Medulla oblongata (tissue), 1 donor: ENCODE measurements around the gene KCNQ4.

ENCODE experiments used
- DNase-seq: peaks from one replicate; pipeline ENCODE4 v3.0.0-alpha.2; 2015; ENCODE audit errors: extremely low spot score

Gene KCNQ4

DNA sequence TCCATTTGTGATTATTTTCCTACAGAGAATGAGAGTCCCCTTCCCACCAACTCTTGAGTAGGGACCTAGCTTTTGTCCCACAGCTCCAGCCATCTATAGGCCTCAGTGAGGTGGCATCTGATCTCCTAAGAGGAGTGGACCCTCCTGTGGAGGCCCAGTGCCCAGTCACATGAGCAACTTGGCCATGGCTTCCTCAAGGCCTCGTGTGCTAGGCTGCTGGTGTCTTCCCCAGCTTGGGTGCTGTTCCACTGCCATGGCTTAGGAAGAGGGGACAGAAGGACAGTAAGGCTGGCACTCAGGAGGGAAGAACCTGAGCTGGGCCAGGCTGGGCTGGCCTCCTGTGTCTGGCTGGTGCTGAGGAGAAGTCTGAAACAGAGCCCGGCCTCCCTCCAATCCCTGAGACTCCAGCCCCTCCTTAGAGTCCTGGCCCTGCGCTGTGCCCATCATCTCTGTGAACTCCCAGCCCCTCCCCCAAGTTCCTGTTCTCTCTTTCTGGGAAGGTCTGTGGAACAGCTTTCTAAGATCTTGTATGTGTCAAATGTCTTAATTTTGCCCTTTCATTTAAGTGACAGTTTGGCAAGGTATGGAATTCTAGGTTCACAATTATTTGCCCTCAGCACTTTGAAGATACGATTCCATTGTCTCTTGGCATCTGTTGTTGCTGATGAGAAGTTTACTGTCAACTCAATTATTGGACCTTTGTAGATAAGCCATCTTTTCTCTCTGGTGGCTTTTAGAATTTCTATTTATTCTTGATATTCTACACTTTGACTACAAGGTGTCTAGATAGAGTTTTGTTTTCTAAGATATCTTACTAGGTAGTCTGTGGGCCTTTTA is 7.1 kb upstream of the KCNQ4 start:
- no peak for DNase-seq

DNA sequence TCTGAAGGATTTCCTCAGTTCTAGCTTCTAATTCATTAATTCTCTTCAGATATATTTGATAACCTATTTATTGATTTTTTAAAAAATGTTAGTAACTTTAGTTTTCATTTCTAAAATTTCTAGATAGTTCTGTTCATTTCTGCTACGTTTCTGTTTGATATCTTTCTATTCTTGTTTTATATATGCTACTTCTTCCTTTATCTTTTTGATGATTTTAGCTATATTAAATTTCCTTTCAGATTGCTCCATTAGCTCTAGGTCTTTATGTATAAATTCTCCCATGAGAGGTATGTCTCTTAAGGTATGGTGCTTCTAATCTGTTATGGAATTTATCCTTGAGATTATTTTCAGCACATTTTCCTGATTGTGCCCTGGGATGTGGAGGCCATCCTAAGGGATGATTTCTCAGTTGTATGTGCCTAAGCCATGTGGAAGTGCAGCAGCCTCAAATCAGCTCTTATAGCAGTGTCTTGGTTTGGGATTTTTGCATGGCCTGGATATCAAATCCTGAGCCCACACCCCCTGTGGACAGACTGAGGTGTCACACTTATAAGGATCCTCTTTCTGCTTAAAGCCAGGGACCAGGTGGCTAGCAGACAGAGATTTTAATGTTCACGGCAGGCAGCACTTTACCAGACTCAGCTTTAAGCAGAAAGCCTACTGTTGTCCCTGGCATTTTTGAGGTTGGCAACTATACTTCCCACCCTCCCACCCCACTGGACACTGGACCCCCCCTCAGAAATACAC is 6.2 kb upstream of the KCNQ4 start:
- no peak for DNase-seq

DNA sequence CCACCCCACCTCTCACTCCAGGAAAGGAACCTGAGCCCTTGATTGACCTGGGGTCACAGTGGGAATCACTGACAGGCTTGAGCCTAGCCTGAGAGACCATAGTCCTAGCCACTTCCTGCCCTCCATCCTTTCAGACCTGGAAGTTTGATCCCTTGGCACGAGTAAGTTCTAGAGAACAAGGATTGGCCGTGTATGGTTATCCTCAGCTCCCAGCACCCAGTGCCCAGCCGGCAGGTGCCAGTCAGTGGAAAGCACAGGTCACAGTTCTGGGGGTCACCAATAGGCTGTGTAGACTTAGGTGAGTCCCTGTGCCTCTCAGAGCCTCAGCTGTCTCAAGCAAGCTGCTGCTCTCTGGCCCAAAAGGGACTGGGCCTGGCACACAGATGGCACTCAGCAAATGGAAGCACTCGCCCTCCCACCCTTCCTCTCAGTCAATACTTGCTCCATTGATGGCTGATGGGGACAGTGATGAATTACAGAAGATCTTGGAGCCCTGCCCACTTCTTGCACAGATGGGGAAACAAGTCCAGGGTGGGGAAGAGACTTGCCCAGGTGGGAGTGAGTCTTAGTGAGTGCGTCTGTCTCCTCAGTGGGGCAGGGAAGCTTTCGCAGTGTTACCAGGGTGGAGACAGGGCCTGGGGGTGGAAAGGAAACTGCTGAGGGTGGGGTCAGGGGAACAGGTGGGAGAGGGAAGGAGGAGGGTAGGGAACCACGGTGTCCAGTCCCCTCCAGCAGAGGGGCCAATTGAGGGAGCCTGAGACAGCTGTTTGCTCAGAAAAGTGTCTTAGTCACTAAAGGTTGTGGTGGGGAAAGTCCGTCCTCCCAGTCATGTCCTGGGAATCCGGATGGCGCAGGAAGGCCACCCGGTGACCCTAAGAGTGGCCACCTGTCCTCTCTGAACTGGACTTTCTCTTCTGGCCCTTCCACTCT is 2.6 kb upstream of the KCNQ4 start:
- no peak for DNase-seq

DNA sequence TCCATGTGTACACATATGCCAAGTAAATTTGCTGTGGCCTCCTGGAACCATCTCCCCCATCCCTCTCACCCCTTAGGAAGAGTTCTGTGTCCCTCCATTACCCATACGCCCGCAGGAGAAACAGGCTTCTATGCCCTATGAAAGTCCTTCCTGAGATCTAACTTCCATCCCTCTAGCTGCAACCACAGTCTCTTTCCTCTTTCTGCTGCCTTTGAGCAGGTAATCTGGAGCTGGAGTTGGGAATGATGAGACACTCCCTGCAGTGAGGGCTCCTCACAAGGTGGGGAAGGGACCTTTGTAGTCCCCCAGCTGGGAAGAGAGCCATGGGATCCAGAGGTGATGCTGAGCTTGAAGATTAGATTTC is 2.0 kb upstream of the KCNQ4 start:
- DNase-seq: no peak

DNA sequence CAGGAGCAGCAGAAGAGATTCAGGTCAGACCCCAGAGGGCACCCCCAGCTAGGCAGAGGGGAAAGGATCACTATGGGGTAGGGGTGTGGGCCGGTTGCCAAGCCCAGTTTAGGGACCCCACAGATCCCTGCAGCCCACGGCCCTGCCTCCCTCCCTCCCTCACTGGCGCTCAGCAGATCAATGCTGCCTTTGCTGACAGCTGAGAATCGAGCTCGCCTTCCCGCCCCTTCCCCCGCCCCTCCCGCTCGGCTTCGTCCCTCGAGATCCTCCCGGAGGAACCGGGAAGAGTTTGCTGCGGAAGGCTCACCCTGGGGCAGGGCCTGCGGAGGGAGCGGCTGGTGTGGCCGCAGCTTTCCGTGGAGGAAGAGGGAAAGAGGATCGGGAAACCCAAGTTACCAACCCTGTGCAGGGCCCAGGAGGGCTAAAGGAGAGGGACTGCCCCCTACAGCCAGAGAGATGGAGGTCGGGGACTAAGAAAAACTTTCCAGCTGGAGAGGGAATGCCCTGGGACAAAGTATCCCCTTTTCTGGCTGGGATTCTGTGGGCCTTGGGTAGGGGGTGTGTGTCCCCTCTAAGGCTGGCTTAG is 1.1 kb upstream of the KCNQ4 start:
- DNase-seq: no peak

DNA sequence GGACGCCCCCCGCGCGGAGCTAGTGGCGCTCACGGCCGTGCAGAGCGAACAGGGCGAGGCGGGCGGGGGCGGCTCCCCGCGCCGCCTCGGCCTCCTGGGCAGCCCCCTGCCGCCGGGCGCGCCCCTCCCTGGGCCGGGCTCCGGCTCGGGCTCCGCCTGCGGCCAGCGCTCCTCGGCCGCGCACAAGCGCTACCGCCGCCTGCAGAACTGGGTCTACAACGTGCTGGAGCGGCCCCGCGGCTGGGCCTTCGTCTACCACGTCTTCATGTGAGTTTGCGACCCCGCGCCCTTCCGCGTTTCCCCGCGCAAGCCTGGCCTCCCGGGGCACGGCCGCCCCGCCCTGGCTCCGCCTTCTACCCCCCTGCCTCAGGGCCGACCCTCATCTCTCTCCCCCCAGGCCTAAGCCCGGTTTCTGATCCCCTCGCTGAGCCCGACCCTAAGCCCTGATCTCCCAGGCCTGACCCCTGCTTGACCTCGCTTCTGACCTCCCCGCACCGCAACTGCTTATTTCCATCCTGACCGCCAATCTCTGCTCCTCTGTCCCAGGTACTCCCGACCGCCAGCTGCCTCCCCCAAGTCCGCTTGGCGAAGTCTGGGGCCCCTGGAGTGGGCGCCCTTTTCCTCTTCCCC is 669 bp downstream of the KCNQ4 start:
- no peak for DNase-seq

DNA sequence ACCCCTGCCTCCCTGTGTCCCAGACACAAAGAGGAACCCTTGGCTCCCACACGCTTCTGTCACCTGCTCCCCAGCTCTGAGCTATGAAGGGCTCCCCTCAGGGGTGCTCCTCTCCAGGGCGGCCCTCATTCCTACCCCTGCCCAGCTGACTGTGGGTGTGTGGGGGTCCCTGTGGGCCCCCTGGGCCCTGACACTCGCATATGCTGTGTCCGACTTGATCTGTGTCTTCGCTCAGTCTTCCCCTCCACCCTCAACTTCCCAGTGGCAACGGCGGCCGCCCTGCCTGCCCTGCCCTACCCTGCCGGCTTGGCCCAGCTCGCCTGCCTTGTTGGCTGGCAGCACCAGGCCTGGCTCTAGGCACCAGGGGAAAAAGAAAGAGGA is 1.2 kb downstream of the KCNQ4 start:
- DNase-seq: no peak

DNA sequence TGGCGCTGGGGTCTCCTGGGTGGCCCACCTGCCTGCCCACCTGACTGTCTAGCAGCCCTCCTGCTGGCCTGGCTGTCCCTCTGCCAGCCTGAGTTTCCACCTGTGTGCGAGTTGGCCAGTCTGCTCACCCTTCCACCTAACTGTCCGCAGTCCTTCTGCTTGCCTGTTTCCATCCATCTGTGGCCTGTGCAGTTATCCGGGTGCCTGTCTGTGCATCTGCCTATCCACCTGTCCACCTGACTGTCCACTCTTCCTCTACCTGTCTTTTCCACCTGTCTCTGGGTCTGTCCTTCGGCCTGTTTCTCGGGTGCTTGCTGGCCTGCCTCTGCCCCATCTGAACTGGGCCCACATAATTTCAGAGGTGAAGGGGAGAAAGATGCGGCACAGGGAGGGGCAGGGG is 1.9 kb downstream of the KCNQ4 start:
- DNase-seq: no peak

DNA sequence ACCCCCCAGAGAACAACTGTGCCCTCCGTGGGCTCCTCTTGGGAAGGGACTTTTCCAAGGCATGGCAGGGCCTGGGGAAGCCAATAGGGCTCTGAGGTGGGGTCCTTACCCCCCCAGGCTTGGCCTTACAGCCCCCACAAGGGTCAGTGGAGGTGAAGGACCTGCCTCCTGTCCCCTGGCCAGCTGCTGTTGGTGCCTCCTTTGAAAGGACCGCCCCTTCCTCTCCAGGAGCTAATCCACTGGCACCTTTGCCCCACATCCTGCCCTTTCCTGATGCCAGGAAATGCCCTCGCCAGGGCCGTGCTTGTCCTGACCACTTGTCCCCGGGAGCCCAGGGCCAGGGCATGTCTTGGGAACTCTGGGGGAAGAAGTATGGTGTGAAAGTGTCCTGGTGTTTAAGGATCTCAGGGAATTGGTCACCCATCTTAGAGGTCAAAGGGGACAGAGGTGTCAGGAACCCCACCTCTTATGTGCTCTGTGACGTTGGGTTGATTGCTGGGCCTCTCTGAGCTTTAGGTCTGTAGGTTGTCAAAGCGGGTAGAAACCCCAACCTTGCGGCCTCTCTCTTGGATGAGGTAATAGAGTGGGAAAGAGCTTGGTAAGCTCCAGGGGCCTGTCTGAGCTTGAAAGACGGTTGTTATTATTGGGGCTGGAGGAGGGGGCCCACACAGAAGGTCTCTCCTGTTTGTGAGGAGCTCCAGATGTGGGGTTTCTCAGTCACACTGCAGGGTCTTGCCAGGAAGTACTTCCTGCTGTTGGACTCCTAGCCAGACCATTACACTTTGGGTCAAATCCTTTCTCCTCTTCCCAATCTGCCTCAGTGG is 2.8 kb downstream of the KCNQ4 start:
- no peak for DNase-seq

DNA sequence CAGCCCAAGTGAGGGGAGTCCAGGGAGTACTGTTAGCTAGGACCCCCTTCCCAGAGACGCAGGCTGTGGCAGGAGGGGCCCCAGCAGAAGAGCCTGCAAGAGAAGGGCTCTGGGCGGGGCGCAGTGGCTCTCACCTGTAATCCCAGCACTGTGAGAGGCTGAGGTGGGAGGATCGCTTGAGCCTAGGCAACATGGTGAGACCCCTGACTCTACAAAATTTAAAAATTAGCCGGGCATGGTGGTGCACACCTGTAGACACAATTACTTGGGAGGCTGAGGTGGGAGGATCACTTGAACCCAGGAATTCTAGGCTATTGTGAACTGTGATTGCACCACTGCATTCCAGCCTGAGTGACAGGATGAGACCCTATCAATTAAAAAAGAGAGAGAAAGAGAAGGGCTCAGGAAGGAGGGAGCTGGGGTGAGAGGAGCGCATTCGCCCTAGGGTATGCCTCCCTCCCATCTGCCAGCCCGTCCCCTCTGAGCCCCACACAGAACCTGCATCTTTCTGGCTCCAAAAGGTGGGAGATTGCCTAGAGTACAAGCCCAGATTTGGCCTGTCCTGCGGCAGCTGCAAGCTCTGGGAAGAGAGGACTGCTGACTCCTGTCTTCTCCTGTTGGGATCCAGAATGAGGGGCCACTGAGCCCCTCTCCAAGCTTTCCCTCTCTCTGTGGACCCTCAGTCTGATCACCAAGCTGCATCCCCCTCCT is 3.6 kb downstream of the KCNQ4 start:
- DNase-seq: no peak

DNA sequence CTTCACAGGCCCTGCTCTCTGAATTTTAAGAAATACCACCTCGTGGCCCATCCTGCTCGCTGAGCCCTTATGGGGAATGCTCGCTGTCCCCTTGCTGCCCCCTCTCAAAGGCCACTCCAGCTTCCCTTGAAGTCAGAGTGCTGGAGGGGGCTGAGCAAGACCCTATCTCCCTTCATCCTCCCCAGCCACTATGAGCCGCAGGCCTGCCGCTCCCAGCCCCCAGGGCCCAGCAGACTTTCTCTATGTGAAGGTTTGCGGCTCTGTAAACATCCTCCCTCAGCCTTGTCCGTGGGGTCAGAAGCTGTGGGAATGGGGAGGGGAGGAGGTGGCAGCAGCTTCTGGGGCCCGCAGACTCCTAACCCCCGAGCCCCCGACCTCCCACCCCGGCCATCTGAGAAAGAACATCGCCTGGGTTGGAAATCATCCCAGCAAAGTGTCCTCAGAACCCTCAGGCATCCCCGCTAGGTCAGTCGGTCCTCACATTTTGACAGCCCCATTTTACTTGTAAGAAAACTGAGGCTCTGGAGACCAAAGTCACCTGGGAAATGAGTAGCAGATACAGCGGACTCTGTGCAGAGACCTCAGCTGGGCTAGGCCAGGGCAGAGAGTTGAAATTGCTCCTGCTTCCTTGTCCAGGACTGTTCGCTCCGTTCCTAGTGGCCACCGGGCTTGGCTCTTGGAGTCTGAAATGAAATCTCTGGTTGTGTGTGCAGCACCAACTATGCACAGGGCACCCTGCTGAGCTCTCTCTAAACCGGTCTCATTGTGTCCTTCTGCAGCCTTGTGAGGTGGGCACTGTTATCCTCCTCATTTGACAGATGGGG is 4.4 kb downstream of the KCNQ4 start:
- no peak for DNase-seq

DNA sequence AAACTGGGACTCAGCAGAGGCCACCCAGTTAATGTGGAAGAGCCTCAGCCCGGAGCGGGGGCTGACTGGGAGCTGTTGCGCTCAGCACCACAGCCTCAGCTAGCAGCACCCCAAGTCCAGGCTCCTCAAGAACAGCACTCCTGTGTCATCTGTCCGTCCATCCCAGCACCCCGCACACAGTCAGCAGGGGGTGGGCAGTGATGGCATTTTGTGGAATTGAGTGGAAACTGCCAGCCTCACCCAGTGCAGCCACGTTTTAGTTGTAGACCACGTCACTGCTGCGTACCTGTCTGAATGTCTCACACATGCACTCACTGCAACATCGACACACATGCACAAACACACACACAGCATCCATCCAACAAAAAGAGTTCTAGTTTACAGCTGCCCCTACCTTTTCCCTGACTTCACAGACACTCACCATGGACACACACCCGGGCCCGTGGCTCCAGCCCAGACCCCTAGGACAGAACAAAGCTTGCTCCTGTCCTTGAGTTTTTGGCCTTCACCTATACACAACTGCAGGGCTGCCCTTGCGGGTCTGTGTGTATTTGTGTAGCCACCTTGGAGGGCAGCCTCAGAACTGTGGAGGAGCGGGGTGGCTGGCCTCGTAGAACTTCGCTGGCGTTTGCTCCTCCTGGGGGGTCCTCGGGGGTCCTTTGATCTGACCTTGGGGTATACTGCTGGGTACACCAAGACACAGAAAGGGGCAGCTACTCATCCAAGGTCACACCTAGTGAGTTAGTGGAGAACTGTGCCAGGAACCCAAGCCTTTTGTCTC is 5.2 kb downstream of the KCNQ4 start:
- DNase-seq: no peak

DNA sequence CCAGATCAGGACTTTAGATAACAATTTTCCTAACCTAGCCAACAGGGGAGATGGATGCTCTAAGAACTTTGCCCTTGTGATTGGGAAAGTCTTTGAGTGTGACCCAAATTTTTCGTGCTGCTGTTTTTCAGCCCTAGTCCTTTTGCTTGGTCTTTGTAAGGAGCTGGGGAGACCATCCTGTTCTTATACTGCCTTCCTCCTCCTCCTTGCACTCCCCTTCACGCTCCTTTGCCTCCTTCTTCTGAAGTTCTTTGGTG is 5.7 kb downstream of the KCNQ4 start:
- DNase-seq: no peak

DNA sequence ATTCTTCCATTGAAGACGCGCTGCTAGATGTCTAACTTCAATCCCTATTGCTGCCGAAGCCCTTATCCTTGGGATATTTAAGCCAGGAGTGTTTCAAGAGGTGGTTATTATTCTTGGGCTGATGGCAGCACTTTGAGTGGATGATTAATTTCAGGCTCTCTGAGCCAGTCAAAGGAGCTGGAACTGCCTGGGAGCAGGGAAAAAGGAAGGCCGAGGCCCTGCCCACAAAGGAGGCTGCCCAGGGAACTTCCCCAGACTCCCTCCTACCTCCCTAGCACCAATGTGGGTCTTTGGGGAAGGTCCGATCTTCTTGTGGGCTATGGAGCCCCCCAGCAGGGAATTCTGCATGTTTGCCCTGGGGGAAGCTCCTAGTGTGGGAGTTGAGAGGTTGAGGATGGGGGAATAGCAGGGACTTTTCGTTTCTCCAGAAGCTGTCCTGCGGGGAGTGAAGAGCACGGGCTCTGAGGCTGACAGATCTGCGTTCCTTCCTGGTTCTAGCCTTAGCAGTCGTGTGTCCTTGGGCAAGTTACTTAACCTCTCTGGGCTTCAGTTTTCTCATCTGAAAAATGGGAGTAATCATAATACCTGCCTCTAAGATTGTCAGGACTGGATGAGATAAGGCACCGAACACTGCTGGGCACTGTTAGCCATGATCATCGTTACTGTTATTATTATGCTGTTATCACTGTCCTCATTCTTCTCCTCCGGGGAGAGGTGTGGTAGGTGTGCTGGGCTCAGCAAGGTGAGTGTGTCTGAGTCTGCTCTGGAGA is 6.3 kb downstream of the KCNQ4 start:
- DNase-seq: no peak

DNA sequence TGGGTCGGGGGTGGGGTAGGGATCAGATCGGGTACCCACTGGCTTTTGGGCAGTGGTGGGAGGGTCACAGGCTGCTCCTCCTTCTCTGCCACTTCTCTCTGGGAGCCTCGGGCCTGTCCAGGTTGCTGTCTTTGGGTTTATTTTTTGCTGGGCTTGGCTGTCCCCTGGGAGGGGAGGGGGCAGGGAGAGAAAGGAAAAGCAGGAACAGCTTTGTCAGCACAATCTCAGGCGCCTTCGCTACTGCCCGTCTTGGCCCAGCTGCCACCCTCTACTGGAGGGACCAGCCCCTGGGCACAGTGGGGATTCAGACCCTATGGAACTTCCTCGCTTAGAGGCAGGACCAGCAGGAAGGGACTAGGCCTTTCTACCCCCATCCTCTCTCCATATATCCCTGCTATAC is 8.4 kb downstream of the KCNQ4 start:
- no peak for DNase-seq

DNA sequence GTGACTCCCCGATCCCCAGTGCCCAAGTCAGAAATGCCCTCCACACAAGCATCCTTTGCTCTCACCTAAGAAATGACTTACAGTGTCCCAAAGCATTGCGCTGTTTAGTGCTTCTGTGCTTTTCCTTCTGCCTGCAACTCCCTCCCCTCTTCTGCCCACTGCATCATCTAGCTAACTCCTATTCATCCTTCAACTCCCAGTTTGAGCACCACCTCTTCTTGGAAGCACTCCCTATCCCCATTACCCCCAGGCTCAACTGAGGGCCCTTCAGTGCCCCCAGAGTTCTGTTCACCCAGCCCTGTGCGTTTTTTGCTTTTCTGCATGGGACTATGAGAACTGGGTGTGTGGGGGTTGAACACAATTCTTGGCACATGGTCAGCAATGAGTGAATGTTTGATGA is 10.0 kb downstream of the KCNQ4 start:
- no peak for DNase-seq

DNA sequence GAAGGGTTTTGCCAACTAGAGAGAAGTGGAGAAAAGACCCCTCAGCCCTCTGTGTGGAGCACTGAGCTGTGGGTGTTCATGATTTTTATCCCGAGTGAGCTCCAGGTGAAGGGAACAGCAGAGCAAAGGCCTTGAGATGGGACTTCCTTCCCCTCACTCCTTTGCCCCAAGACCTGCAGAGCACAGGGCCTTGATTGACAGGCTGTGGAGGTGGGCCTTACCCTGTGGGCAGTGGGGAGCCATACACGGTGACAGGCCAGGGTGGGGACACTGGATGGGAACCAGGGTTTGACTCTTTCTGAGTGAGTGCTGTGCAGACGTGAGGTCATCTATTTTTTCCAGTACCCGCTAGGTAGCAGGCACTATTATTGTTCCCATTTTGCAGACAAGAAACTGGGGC is 10.5 kb downstream of the KCNQ4 start:
- DNase-seq: no peak
